ENCODE results near the gene DDX41. TPM values are rescaled to one million over a fixed set of nuclear protein-coding genes. Genes with fewer than 3 reads are reported as not detected.
A peak's percentile ranks its signal among the peaks of the same experiment; 100 is the strongest.

The DDX41 gene
- total and polyA plus RNA-seq, 5 donors = 30.5 to 43.5 (median 39.2) TPM

GRCh38 chr5:177526191-177526590, 9.4 kb upstream of the DDX41 start:
- H3K4me1 ChIP-seq (ENCODE audit: control insufficient read depth, insufficient read depth, low read length) = no peaks in the 10 kb centered on the region
- H3K27ac ChIP-seq (ENCODE audit: low read length) = no peak overlapping the region
- ATAC-seq = no peak
- H3K9me3 ChIP-seq (ENCODE audit: control insufficient read depth, low read length) = no peaks in the 10 kb centered on the region
- no peak overlapping the region for H3K4me3 ChIP-seq (ENCODE audit: low read length)
- intact Hi-C loops (cut with DNase I) = no loop called here
- DNase-seq = no peak
- H3K27me3 ChIP-seq (ENCODE audit: control insufficient read depth, insufficient read depth) = no peaks in the 10 kb centered on the region
- 88% methylated on average over 4 of the region's 4 CpGs for WGBS

GRCh38 chr5:177524941-177525655, 8.3 kb upstream of the DDX41 start:
- Histone ChIP-seq H3K27ac (ENCODE audit: low read length) (no peak overlapping the region), H3K4me3 (ENCODE audit: low read length) (no peak overlapping the region), H3K4me1 (ENCODE audit: control insufficient read depth, insufficient read depth, low read length) (no peaks in the 10 kb centered on the region), H3K27me3 (ENCODE audit: control insufficient read depth, insufficient read depth) (no peaks in the 10 kb centered on the region), H3K9me3 (ENCODE audit: control insufficient read depth, low read length) (no peaks in the 10 kb centered on the region)
- intact Hi-C loops (cut with DNase I) = no loop called here
- no peak for DNase-seq
- WGBS = 69% methylated on average over 10 of the region's 10 CpGs
- ATAC-seq = no peak

DNA sequence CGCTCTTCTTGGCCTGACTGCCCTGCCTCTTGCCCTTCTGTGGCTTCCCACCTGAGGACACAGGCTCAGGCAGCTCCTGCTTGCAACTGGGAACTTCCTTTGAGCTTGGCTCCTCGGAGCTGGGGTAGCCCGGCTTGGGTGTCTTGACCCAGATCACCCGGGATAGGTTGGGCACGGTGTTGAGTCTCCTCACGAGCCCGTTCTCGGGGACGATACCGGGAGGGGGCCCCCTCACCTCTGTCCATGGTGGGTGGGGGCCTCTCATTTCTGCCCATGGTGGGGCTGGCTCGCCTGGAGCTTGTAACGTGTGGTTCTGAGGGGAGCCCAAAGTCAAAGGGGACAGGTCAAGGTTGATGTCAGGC, 7.8 kb upstream of the DDX41 start:
- no peaks in the 10 kb centered on the region for H3K4me1 ChIP-seq (ENCODE audit: control insufficient read depth, insufficient read depth, low read length)
- no peaks in the 10 kb centered on the region for H3K27me3 ChIP-seq (ENCODE audit: control insufficient read depth, insufficient read depth)
- DNase-seq (peak in 1 of 3 donors; percentile 41), ATAC-seq (no peak)
- H3K4me3 ChIP-seq (ENCODE audit: low read length) = no peak overlapping the region
- intact Hi-C loops (cut with DNase I) = no loop called here
- WGBS = 93% methylated on average over 12 of the region's 12 CpGs
- no peaks in the 10 kb centered on the region for H3K9me3 ChIP-seq (ENCODE audit: control insufficient read depth, low read length)
- no peak overlapping the region for H3K27ac ChIP-seq (ENCODE audit: low read length)

DNA sequence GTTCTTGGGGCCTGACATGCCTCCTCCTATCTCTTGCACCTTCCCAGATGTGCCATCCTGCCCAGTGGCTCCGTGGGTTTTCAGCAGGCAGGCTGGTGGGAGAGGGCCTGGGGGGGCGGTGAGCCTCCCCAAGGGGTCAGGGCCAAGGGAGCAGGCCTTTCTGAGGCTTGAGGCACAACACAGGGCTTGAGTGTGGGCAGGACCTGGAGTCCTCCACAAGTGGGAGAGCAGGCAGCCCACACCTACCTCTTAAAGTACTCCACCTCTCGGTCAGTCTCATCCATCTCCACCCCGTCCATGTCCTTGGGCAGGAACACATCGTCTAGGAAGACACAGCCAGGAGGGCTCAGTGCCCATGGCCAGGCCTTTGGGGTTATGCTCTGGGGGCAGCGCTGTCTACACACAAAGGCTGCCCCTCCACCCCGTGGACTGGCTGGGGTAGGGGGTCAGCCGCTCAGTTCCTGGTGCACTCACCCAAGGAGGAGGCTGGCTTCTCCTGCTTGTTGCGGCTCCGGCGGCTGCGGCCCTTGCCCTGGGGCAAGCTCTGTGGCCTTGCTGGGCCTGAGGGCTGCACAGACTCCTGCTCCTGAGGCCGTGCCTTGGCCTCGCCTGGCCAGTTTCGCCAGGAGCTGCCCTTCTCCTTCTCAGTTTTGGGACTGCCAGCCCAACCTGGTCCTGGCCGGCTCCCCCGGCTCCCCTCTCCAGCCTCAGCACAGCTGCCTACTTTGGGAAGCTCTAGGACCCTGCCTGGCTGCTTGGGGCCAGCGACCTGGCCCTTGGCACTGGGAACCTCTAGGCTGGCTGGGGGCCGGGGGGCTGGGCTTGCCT, 7.2 kb upstream of the DDX41 start:
- ATAC-seq = no peak
- Histone ChIP-seq H3K4me1 (ENCODE audit: control insufficient read depth, insufficient read depth, low read length) (no peaks in the 10 kb centered on the region), H3K27ac (ENCODE audit: low read length) (no peak overlapping the region), H3K27me3 (ENCODE audit: control insufficient read depth, insufficient read depth) (no peaks in the 10 kb centered on the region), H3K9me3 (ENCODE audit: control insufficient read depth, low read length) (no peaks in the 10 kb centered on the region), H3K4me3 (ENCODE audit: low read length) (no peak overlapping the region)
- DNase-seq = peak in 1 of 3 donors; percentile 22
- 96% methylated on average over 19 of the region's 19 CpGs for WGBS
- intact Hi-C loops (cut with DNase I) = no loop called here

DNA sequence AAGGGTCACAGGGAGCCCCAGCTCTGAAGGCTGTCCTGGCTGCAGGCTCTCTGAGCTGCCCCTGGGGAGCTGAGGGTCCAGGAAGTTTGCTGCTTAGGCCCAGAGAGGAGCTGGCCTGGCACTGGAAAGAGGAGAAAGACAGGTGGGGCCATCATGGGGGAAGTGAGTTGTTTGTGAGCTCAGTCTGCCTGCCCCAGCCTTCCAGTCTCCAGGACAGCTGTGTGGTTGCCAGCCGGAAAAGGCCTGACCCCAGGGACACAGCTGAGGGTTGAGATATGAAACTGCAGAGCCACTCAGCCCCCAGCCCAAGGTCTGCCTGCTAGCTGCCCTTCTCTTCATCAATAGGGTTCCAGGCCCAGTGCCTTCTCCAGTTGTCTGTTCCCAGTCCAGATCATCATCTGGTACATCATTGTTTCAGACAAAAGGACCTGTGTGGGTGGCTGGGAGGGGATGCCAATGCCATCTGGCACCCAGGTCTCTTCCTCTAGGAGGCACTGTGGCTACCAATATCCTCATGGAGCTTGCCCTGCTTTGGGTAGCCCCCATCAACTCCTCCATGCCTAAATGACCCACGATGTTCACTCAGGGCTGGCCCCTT, 4.3 kb upstream of the DDX41 start:
- H3K9me3 ChIP-seq (ENCODE audit: control insufficient read depth, low read length) = no peaks in the 10 kb centered on the region
- no peak overlapping the region for H3K27ac ChIP-seq (ENCODE audit: low read length)
- DNase-seq = peak in 2 of 3 donors; percentile 23 to 30
- no peaks in the 10 kb centered on the region for H3K27me3 ChIP-seq (ENCODE audit: control insufficient read depth, insufficient read depth)
- intact Hi-C loops (cut with DNase I) = no loop called here
- H3K4me3 ChIP-seq (ENCODE audit: low read length) = no peak overlapping the region
- 64% methylated on average over 2 of the region's 2 CpGs for WGBS
- no peaks in the 10 kb centered on the region for H3K4me1 ChIP-seq (ENCODE audit: control insufficient read depth, insufficient read depth, low read length)
- no peak for ATAC-seq

- ATAC-seq (no peak), DNase-seq (peak in 2 of 3 donors; percentile 22 to 27)
- 92% methylated on average over 3 of the region's 3 CpGs for WGBS
- Histone ChIP-seq H3K4me3 (ENCODE audit: low read length) (no peak overlapping the region), H3K27me3 (ENCODE audit: control insufficient read depth, insufficient read depth) (no peaks in the 10 kb centered on the region), H3K9me3 (ENCODE audit: control insufficient read depth, low read length) (no peaks in the 10 kb centered on the region), H3K27ac (ENCODE audit: low read length) (no peak overlapping the region), H3K4me1 (ENCODE audit: control insufficient read depth, insufficient read depth, low read length) (peaks cover 3% of the 10 kb centered on the region)
- intact Hi-C loops (cut with DNase I) = no loop called here
Observed at GRCh38 chr5:177520271-177520670, 3.5 kb upstream of the DDX41 start.

GRCh38 chr5:177519463-177520235, 2.9 kb upstream of the DDX41 start:
- DNase-seq (peak in 2 of 3 donors; percentile 29 to 32), ATAC-seq (no peak)
- no peaks in the 10 kb centered on the region for H3K27me3 ChIP-seq (ENCODE audit: control insufficient read depth, insufficient read depth)
- no peak overlapping the region for H3K4me3 ChIP-seq (ENCODE audit: low read length)
- H3K4me1 ChIP-seq (ENCODE audit: control insufficient read depth, insufficient read depth, low read length) = peaks cover 3% of the 10 kb centered on the region
- H3K9me3 ChIP-seq (ENCODE audit: control insufficient read depth, low read length) = no peaks in the 10 kb centered on the region
- WGBS = 79% methylated on average over 13 of the region's 13 CpGs
- no peak overlapping the region for H3K27ac ChIP-seq (ENCODE audit: low read length)
- intact Hi-C loops (cut with DNase I) = no loop called here

DNA sequence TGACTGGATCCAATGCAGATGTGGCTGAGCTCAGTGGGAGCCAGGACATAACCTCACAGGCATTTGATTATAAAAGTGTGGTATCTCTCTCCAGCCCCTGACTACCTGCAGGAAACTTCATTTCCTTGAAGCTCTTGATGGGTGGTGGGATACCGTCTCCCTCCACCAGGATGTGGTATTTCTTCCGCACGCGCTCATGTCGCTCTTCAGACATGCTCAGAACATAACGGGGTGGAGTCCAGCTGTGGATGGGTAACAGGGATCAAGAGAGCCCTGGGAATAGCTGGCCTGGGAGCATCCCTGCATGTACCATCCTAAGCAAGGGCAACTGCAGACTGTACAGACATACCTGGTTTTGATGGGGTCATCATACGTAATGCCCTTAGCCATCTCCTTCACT, 1.2 kb downstream of the DDX41 start:
- Histone ChIP-seq H3K4me1 (ENCODE audit: control insufficient read depth, insufficient read depth, low read length) (peaks cover 3% of the 10 kb centered on the region), H3K27me3 (ENCODE audit: control insufficient read depth, insufficient read depth) (no peaks in the 10 kb centered on the region), H3K9me3 (ENCODE audit: control insufficient read depth, low read length) (no peaks in the 10 kb centered on the region), H3K4me3 (ENCODE audit: low read length) (no peak overlapping the region), H3K27ac (ENCODE audit: low read length) (no peak overlapping the region)
- intact Hi-C loops (cut with DNase I) = no loop called here
- no peak for ATAC-seq
- 85% methylated on average over 7 of the region's 7 CpGs for WGBS
- DNase-seq = peak in 2 of 3 donors; percentile 23 to 38

DNA sequence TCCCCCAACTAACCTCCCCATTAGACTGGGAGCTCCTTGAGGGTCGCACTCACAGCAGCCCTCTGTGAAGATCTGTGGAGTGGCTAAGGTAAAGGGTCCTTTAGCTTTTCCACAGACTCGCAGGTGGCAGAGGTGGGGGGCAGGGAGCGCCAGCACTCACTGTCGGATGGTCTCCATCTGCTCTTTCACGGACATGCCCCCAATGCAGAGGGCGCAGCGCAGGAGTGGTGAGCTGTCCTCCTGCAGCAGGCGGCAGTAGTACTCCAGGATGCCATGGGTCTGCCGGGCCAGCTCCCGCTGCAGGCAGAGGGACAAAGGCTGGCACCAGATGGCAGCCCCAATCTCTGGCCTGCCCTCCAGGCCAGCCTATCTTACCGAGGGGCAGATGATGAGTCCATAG, 2.2 kb downstream of the DDX41 start:
- H3K4me3 ChIP-seq (ENCODE audit: low read length) = no peak overlapping the region
- WGBS = 93% methylated on average over 11 of the region's 11 CpGs
- ATAC-seq = no peak
- peaks cover 3% of the 10 kb centered on the region for H3K4me1 ChIP-seq (ENCODE audit: control insufficient read depth, insufficient read depth, low read length)
- no peaks in the 10 kb centered on the region for H3K9me3 ChIP-seq (ENCODE audit: control insufficient read depth, low read length)
- intact Hi-C loops (cut with DNase I) = no loop called here
- no peaks in the 10 kb centered on the region for H3K27me3 ChIP-seq (ENCODE audit: control insufficient read depth, insufficient read depth)
- DNase-seq = peak in 2 of 3 donors; percentile 40 to 48
- H3K27ac ChIP-seq (ENCODE audit: low read length) = no peak overlapping the region

- no peak for ATAC-seq
- no peak overlapping the region for H3K4me3 ChIP-seq (ENCODE audit: low read length)
- H3K9me3 ChIP-seq (ENCODE audit: control insufficient read depth, low read length) = no peaks in the 10 kb centered on the region
- intact Hi-C loops (cut with DNase I) = no loop called here
- peaks cover 3% of the 10 kb centered on the region for H3K4me1 ChIP-seq (ENCODE audit: control insufficient read depth, insufficient read depth, low read length)
- H3K27ac ChIP-seq (ENCODE audit: low read length) = no peak overlapping the region
- DNase-seq = peak in 2 of 3 donors; percentile 26 to 52
- WGBS = 96% methylated on average over 15 of the region's 15 CpGs
- no peaks in the 10 kb centered on the region for H3K27me3 ChIP-seq (ENCODE audit: control insufficient read depth, insufficient read depth)
Observed at GRCh38 chr5:177513500-177513899, 3.3 kb downstream of the DDX41 start.

Measured in right cardiac atrium (tissue), 5 donors.